Ovary (tissue), 9 donors: Measurements from ENCODE around the gene CHCHD3. TPM values are rescaled to one million over a fixed set of nuclear protein-coding genes. Genes with fewer than 3 reads are reported as not detected.

Source experiments
- DNase-seq, 5 donors: peaks; one replicate each; pipeline ENCODE4 v3.0.0-alpha.2; 2019 to 2020
- H3K27ac ChIP-seq, 2 donors: fragments of 200-600 bp; one replicate each; pipeline versions ENCODE4 v1.5.1 to v1.8.0; 2019 to 2022
- H3K27me3 ChIP-seq: fragments of 200-600 bp; one replicate; pipeline ENCODE4 v1.8.0; 2022
- H3K36me3 ChIP-seq: fragments of 200-600 bp; sonication (generic); one replicate; pipeline ENCODE4 v1.5.1; 2019
- H3K4me1 ChIP-seq: one replicate; pipeline ENCODE4 v1.8.1; 2013; ENCODE audit warnings: mild to moderate bottlenecking, moderate library complexity; ENCODE audit not compliant: insufficient read depth
- H3K4me3 ChIP-seq: fragments of 200-600 bp; sonication (generic); one replicate; pipeline ENCODE4 v1.5.1; 2017
- H3K9me3 ChIP-seq, 2 donors: fragments of 200-600 bp in 1 of 2; sonication (generic) in 1 of 2; one replicate each; pipeline versions ENCODE4 v1.5.1 to v1.8.1; 2013 to 2019; ENCODE audit warnings: mild to moderate bottlenecking in 1 of 2, moderate library complexity in 1 of 2
- EP300 ChIP-seq: sonication (generic); formaldehyde crosslinking; IDR thresholded peaks from one replicate; pipeline ENCODE4 v1.6.1; 2017; ENCODE audit warnings: antibody characterized with exemption
- POLR2A ChIP-seq: fragments of 450-650 bp; IDR thresholded peaks from one replicate; pipeline ENCODE4 v1.6.1; 2017; ENCODE audit warnings: antibody characterized with exemption, mild to moderate bottlenecking, moderate library complexity
- WGBS, 3 donors: extraction: QIAGEN DNeasy Blood & Tissue Kit in 1 of 3; methylation state at CpG; one replicate each; pipeline versions ENCODE4 v1.1.5 to v1.1.7; 2013 to 2017; 5-methylcytosine and 5-hydroxymethylcytosine counted together
- intact Hi-C, 4 donors: fragments of 100-400 bp; cut with DNase I; formaldehyde crosslinking; loops; one replicate each; pipeline versions ENCODE4 v1.11.0 to v1.15.1; 2022 to 2023
- polyA plus RNA-seq, 2 donors: library from polyadenylated mRNA; stranded (reverse); fragments of 200-250 nt in 1 of 2; fragments of 350-450 nt in 1 of 2; fragmentation: Illumina TruSeq in 1 of 2; extraction: RNeasy Lipid Tissue Mini Kit (QIAGEN cat#74804) in 1 of 2; gene quantifications; one replicate each; pipeline ENCODE4 v1.2.3, GENCODE V29; 2013 to 2014
- total RNA-seq, 7 donors: library from RNA; depleted of rRNA in 2 of 7; stranded (reverse); fragments of >200 nt in 2 of 7; fragmentation: NEBNext Ultra II Directional in 3 of 7; extraction: Animal tissue kit (Norgen Biotek cat#: 25700) in 3 of 7; gene quantifications; one replicate each; pipeline versions ENCODE4 v1.1.0 to v1.2.4, GENCODE V29; 2016 to 2023
- TF ChIP-seq, protein P1 (sequence below), 3 donors: fragments of 450-650 bp in 2 of 3; fragments of 200-600 bp in 1 of 3; IDR thresholded peaks; one replicate each; pipeline versions ENCODE4 v1.5.1 to v1.8.0; 2016 to 2022; ENCODE audit warnings: antibody characterized with exemption in 3 of 3, mild to moderate bottlenecking in 1 of 3
- donor health status: DM: no; HTN: no; CAD: no; lungs with moderate emphysema.
- donor health status: DM: no; HTN: no; CAD: no.
- donor health status: Bipolar disorder and iron deficiency.
- donor health status: DM: yes; HTN: yes; CAD: no.
- donor health status: DM: no; HTN: no; CAD: no.
- donor health status: DM: yes; HTN: yes; CAD: no.

The CHCHD3 gene
- total and polyA plus RNA-seq, 9 donors: 31.4 to 59.1 (median 36.7) TPM

DNA sequence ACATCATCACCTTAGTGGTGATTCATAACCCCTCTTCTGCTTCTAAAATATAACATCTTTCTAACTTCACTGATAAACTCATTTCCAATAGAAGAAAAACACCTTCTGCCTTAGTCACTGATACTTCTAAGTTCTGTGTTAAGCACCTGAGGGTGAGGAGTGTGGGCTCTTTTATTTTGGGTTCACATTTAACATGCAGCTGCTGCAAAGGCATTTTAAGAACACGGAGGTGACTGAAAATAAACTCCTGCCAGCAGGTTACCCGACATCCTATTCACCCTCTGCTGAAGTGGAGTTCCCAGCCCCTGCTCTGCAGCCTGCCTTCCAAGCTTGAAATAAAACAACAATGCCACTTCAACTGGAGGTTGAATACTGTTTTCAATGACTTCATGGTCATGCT is 302.7 kb downstream of the CHCHD3 start:
- TF ChIP-seq, protein P1, sequence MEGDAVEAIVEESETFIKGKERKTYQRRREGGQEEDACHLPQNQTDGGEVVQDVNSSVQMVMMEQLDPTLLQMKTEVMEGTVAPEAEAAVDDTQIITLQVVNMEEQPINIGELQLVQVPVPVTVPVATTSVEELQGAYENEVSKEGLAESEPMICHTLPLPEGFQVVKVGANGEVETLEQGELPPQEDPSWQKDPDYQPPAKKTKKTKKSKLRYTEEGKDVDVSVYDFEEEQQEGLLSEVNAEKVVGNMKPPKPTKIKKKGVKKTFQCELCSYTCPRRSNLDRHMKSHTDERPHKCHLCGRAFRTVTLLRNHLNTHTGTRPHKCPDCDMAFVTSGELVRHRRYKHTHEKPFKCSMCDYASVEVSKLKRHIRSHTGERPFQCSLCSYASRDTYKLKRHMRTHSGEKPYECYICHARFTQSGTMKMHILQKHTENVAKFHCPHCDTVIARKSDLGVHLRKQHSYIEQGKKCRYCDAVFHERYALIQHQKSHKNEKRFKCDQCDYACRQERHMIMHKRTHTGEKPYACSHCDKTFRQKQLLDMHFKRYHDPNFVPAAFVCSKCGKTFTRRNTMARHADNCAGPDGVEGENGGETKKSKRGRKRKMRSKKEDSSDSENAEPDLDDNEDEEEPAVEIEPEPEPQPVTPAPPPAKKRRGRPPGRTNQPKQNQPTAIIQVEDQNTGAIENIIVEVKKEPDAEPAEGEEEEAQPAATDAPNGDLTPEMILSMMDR (IDR thresholded peaks at IDR 0.05): no peak
- no peak for TF ChIP-seq POLR2A
- no peak for TF ChIP-seq EP300
- H3K9me3 ChIP-seq: no peaks in the 10 kb centered on the region
- DNase-seq: no peak
- 20 to 47% (median 41%) methylated on average over 2 of the region's 2 CpGs for WGBS, 3 donors
- H3K27me3 ChIP-seq: no peaks in the 10 kb centered on the region
- no peak overlapping the region for H3K4me3 ChIP-seq
- intact Hi-C loops: no loop called here
- no peaks in the 10 kb centered on the region for H3K4me1 ChIP-seq
- no peak overlapping the region for H3K27ac ChIP-seq
- H3K36me3 ChIP-seq: no peaks in the 10 kb centered on the region

GRCh38 chr7:132778761-132779160 is 303.1 kb downstream of the CHCHD3 start:
- intact Hi-C loops: no loop called here
- WGBS, 3 donors: 73 to 78% (median 75%) methylated on average over 4 of the region's 4 CpGs
- H3K27ac ChIP-seq: no peak overlapping the region

DNA sequence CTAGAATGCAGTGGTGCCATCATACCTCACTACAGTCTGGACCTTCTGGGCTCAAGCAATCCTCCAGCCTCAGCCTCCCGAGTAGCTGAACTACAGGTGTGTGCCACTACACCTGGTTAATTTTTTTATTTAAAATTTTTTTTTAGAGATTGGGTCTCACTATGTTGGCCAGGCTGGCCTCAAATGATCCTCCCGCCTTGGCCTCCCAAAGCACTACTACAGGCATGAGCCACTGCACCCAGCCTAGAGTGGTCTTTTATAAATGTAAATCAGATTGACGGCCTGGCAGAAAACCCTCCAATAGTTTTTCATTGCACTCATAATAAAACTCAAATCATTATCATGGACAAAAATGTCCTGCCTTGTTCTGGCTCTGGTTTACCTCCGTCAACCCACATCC is 303.9 kb downstream of the CHCHD3 start:
- Histone ChIP-seq H3K36me3 (no peaks in the 10 kb centered on the region), H3K4me3 (no peak overlapping the region), H3K4me1 (no peaks in the 10 kb centered on the region), H3K9me3 (no peaks in the 10 kb centered on the region), H3K27me3 (no peaks in the 10 kb centered on the region), H3K27ac (no peak overlapping the region)
- no peak for DNase-seq
- intact Hi-C loops: no loop called here
- no peak for TF ChIP-seq EP300
- TF ChIP-seq, protein P1 (IDR thresholded peaks at IDR 0.05): no peak
- no peak for TF ChIP-seq POLR2A
- WGBS, 3 donors: 91 to 93% (median 93%) methylated on average over 4 of the region's 4 CpGs

More at GRCh38 chr7:132778761-132779160, 303.1 kb downstream of the CHCHD3 start:
- H3K36me3 ChIP-seq: no peaks in the 10 kb centered on the region
- no peaks in the 10 kb centered on the region for H3K9me3 ChIP-seq
- no peak overlapping the region for H3K4me3 ChIP-seq
- H3K27me3 ChIP-seq: no peaks in the 10 kb centered on the region
- TF ChIP-seq, protein P1 (IDR thresholded peaks at IDR 0.05): no peak
- TF ChIP-seq EP300 (no peak), POLR2A (no peak)
- DNase-seq: no peak
- H3K4me1 ChIP-seq: no peaks in the 10 kb centered on the region

DNA sequence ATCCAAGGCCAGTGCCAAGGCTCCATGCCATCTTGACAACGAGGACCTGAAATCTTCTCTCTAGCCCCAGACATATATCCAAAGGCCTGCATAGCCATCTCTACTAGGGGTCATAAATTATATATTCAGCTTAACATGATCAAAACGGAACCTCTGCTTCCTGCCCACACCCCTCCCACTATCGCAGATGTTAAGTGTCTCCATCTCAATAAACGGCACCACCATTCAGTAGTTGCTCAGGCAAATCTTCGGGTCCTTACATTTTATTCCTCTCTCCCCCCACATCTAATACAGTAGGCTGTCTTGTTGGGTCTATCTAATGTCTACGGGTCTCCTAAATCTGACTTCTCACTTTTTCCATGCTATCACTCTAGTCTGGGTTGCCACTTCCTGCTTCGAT is 304.5 kb downstream of the CHCHD3 start:
- Histone ChIP-seq H3K4me1 (no peaks in the 10 kb centered on the region), H3K27me3 (no peaks in the 10 kb centered on the region), H3K36me3 (no peaks in the 10 kb centered on the region), H3K4me3 (no peak overlapping the region), H3K9me3 (no peaks in the 10 kb centered on the region), H3K27ac (no peak overlapping the region)
- WGBS, 3 donors: 82 to 87% (median 82%) methylated on average over 7 of the region's 7 CpGs
- TF ChIP-seq POLR2A: no peak
- no peak for TF ChIP-seq EP300
- TF ChIP-seq, protein P1 (IDR thresholded peaks at IDR 0.05): no peak
- DNase-seq: no peak
- intact Hi-C loops: no loop called here
